CD4-positive, alpha-beta T cell treated with Interleukin-2 at 100 ng/mL for 4 hours (primary cell): ENCODE measurements around the gene PDK2.

ENCODE experiments used
- DNase-seq: peaks from one replicate; pipeline ENCODE4 v3.0.0-alpha.2; 2020; ENCODE audit warnings: low spot score

Gene PDK2

DNA sequence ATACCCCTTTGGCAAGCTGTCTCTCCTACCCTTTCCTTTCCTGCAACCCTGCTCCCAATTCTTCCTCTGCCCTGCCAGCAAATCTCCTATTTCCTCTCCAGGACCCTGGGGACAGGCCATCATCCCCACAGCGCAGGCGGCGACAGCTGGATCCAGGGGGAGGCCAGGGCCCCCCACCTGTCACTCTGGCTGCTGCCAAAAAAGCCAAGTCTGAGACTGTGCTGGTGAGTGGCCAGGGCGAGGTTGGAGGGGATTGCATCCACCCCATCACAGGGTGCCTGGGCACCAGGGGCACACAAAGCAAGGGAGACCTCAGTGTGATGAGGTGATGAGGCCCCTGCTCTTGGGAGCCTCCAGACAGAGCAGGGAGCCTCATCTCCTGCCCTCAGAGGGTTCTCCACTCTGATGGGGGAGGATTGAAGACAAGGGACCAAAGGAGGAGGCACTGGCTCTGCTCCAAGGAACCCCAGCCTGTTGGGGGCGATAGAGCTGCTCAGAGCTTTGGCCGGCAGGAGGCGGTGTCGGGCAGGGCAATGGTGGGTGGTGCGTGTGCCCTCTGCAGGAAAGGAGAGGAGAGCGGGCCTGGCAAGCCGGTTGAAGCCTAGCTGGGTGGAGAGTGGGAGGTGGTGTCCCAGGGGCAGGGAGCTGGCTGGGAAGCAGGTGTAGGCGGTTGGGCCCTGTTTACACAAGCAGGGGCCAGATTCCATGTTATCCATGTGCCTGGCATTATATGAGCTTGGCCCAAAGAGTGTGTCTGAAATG, 15.6 kb upstream of the PDK2 start:
- DNase-seq, result peak; percentile 15

DNA sequence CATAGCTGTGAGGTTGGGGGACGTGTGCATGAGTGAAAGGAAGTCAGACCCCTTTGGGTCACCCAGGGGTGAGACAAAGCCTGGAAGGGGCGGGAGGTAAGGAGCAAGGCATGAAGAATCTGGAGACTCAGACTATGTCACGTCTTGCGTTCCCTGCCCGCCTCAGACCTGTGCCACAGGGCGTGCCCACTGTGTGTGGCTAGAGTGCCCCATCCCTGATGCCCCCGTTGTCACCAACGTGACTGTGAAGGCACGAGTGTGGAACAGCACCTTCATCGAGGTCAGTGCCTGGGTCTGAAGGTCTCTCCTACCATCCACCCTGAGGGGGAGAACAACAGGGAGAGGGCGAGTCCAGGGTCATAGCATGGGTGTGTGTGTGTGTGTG, 15.1 kb upstream of the PDK2 start:
- no peak for DNase-seq

DNA sequence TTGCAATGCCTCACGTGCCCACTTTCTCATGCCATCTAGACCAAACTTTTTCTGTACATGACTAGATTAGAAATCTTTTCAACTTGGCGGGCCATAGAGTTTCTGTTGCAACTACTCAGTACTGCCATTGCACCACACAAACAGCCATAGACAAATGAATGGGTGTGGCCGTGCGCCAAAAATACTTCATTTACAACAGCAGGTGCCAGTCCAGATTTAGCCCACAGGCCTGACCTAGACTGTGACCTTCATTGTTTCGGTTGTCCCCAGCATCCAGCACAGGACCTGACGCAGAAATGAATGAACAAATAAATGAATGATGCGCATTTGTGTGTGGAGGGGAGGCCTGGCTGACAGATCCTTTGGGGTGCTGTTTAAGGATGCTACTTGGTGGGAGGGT, 14.3 kb upstream of the PDK2 start:
- no peak for DNase-seq

DNA sequence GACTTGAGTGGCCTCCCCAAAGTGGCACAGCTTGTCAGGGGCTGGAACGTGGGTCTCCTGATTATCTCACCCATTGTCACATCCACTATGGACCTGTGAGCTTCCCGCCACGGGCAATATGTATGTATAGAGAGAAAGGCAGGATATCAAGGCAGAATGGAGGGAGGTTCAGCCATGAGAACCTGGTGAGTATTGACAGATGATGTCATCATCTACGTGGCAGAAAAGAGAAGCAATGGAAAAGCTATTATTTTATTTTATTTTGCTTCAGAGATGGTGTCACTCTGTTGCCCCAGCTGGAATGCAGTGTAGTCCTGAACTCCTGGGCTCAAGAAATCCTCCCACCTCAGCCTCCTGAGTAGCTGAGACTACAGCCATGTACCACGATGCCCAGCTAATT, 13.4 kb upstream of the PDK2 start:
- no peak for DNase-seq

DNA sequence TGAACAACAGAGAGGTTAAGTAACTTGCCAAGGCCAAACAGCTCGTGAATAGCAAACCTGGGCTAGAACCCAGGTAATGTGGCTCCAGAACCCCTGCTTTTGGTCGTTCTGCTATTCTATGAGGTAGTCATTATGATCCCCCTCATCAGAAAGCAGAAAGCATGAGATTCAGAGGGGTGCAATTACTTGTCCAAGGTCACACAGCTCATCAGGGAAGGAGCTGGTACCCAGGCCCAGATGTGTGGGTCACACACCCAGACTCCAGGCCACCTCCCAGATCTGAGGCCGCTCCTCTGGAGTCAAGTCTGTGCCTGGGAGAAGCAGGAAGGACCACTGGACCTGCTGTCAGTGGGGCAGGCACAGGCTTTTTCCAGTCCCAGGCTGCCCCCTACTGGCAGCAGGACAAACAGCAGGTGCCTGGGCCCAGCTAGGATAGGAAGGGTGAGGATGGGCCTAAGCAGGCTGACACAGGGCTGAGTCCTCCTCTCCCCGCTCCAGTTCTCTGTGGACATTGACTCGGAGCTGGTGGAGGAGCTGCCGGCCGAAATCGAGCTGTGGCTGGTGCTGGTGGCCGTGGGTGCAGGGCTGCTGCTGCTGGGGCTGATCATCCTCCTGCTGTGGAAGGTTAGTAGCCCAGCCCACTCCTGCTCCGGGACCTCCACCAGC, 7.8 kb upstream of the PDK2 start:
- peak; percentile 79 for DNase-seq

DNA sequence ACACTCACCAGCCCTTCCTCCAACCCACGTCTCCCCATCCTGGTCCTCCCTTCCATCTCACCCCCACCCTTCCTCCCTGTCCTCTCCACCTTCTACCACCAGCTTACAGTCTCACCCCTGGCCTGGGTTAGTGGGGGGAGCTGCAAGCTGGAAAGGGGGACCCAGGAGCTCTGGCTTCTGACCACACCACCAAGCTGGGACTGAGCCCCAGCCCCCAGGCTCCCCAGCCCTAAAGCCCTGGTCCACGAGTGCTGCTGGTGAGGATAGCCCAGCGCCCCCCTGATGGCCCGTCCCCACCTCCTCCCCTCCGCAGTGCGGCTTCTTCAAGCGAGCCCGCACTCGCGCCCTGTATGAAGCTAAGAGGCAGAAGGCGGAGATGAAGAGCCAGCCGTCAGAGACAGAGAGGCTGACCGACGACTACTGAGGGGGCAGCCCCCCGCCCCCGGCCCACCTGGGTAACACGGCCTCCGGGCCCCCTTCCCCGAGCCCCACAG, 7.2 kb upstream of the PDK2 start:
- DNase-seq, result no peak

DNA sequence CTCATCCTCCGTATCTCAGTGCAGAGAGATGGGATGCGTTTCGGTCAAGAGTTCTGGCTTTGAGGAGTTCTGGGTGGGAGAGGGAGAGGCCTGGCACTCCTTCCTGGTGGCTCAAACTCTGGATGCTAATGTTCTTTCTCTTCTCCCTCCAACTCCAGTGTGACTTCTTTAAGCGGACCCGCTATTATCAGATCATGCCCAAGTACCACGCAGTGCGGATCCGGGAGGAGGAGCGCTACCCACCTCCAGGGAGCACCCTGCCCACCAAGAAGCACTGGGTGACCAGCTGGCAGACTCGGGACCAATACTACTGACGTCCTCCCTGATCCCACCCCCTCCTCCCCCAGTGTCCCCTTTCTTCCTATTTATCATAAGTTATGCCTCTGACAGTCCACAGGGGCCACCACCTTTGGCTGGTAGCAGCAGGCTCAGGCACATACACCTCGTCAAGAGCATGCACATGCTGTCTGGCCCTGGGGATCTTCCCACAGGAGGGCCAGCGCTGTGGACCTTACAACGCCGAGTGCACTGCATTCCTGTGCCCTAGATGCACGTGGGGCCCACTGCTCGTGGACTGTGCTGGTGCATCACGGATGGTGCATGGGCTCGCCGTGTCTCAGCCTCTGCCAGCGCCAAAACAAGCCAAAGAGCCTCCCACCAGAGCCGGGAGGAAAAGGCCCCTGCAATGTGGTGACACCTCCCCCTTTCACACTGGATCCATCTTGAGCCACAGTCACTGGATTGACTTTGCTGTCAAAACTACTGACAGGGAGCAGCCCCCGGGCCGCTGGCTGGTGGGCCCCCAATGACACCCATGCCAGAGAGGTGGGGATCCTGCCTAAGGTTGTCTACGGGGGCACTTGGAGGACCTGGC, 6.0 kb upstream of the PDK2 start:
- DNase-seq, result no peak

DNA sequence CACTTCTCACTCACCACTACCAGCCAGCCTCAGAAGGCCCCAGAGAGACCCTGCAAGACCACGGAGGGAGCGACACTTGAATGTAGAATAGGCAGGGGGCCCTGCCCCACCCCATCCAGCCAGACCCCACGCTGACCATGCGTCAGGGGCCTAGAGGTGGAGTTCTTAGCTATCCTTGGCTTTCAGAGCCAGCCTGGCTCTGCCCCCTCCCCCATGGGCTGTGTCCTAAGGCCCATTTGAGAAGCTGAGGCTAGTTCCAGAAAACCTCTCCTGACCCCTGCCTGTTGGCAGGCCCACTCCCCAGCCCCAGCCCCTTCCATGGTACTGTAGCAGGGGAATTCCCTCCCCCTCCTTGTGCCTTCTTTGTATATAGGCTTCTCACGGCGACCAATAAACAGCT, 5.1 kb upstream of the PDK2 start:
- no peak for DNase-seq

DNA sequence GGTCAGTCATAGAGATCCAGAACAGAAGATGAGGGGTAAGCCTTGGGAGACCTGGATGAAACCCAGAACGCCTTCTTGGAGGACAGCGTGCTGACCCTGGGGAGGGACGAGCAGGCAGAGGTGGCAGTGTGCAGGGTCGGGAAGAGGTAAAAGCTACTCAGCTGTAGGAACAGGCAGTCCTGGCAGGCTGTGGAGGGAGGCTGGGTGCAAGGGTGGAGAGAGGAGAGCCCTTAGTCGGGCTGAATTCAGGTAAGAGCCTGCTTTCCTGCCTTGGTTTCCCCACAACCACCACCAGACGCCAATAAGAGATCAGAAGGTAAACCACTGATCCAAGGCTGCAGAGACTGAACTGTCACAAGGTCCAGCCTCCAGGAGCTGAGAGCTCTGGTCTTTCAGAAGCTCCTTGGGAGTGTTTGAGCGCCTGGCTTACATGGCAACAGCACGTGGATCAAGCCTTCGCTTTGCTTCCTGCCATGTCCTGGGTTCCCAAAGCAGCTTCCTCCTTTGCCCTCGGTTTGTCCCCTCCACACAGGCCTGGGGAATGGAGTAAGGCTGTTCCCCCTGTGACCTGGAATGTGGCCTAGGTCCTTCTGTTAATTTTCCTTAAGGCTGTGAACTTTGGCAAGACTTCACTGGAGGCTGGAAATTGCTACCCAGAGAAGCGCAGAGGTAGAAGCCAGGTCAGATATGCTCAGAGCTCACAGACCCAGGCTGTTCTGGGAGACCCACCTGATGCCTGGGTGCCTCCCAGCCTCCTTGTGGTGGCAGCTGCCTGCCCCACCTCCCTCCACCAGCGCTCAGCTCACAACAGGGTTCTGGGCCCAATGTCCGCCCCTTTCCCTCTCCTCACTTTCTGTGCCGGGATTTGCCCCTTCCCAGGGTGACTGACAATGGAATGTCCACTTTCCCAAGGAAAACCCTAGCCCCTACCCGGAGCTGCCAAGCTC, 3.9 kb upstream of the PDK2 start:
- DNase-seq, result no peak

DNA sequence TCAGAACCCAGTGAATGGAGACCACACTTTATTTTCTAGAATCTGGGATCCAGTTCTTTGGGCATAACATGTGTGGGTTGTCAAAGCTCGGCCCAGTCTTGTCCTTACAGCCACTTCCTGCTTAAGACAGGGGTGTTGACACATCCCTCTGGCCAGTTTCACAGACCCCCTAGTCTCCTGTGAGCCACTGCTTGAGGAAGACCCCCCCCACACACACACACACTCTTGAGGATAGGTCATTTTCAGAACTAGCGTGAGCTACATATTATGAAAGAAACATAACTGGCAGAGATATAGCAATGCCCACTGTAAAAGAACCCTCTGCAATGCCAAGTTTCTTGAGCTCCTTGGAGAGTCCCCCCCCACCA, 3.2 kb upstream of the PDK2 start:
- DNase-seq, result no peak

DNA sequence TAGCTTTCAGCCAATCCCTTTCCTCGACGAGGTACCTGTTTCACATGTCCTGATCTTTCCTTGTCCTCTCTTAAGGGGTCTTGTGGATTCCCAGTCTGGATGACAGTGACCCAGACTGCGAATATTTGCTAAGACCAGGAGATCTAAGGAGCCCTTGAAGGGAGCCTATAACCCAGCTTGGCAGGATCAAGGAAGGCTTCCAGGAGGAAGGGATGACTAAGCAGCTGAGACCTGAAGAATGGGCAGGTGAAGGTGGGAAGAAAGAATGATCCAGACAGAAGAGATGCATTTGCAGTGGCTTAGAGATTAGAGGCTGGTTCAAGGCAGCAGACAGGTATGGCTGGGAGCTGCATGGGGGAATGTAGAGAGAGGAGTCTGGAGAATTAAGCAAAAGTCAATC, 1.9 kb upstream of the PDK2 start:
- DNase-seq, result no peak

DNA sequence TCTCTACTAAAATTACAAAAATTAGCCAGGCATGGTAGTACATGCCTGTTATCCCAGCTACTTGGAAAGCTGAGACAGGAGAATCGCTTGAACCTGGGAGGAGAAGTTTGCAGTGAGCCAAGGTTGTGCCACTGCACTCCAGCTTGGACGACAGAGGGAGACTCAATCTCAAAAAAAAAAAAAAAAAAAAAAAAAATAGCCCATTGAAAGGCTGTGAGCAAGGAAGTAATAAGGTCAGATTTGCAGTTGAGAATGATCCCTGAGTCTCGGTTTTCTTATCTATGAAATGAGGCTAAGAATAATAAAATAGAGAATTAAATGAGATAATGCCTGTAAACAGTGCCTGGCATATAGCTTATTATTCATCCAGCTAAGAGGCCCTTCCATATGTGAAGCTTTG, 1.3 kb upstream of the PDK2 start:
- no peak for DNase-seq

DNA sequence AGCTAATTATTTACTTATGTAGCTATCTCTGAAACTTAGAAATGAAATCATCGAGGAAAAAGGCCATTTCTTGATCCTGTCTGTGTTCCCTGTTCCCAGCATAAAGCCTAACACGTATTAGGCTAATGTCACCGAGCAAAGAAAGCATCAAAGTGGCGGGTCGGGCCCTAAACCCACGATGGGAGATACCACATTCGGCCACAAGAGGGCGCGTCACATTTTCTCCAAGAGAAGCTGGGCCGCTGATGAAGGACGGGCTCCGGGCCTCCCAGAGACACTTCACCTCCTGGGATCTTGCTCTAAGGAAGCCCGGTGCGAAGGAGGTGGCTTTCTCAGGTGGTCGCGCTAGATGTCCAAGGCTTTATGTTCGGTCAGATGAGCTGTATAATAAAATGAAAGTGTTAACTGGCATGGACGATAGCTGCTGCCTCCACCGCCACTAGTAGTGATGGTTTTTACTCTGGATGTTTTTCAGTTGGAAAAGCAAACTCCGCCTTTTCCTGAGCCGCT, 853 bp upstream of the PDK2 start:
- DNase-seq, result peak; percentile 93

DNA sequence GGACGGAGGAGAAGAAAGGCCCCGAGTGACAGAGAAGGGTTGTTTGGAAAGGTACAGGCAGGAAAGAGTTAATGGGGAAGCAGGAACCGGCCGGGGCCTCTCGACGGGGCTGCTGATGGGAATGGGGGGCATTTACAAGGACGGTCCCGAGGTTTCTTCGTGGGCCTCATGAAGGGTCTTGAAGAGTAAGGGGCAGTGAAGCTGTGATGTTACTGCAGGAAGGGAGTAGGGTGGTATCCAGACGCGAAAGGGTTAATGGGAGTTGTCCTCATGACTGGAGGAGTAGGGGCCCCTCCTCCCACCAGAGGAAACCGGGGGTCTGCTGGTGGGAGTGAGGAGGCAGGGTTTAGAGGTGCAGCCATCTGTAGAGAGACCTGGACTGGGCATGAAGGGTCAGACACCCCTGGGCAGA, 481 bp downstream of the PDK2 start:
- no peak for DNase-seq

DNA sequence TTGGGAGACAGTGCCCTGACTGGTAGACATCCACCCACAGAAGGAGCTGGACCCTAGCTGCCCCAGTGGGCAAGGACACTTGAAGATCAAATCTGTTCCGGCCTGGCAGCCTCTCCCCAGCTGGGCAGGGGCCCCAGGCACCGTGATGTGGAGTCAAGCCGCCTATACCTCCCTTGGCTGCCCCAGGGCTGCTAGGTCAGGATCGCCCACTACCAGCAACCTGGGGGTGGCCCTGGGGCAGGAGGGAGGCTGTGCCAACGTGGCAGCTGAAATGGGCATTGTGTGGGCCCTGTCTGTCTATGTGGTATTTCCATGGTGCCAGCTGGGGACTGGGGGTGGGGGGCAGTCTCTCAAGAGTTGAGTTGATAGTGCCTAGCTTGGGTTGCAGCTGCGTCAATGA, 941 bp downstream of the PDK2 start:
- DNase-seq, result no peak

DNA sequence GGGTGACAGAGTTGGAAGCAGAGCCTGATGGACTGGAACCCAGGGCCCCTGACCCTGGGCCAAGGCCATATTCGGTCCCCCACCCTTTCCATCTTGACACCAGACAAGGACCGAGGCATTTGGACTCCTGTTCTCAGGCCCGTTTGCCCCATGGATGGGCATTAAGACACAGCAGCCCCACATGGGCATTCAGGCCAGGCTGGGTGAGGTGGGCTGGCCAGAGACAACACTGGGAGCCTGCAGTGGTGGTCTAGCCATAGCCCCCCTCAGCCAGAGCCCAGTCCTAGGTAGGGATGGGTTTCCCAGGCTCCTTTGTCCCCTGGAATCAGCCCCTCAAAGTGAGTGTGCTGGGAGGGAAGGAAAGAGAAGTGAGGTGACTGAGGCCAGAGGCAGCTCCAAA, 1.6 kb downstream of the PDK2 start:
- DNase-seq, result no peak

DNA sequence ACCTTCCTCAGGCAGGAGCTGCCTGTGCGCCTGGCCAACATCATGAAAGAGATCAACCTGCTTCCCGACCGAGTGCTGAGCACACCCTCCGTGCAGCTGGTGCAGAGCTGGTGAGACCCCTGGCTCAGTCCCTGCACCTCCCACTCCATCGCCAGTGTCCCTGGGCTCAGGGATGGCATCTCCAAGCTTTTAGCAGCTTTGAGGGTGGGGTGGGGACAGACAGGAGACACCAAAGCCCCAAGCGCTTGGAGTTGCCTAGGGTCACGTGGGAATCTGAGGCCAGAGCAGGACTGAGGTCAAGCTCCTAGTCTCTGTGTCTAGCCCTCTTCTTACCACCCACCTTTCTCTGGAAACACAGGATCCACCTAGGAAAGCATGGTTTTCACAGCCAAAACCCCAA, 2.3 kb downstream of the PDK2 start:
- DNase-seq, result no peak

DNA sequence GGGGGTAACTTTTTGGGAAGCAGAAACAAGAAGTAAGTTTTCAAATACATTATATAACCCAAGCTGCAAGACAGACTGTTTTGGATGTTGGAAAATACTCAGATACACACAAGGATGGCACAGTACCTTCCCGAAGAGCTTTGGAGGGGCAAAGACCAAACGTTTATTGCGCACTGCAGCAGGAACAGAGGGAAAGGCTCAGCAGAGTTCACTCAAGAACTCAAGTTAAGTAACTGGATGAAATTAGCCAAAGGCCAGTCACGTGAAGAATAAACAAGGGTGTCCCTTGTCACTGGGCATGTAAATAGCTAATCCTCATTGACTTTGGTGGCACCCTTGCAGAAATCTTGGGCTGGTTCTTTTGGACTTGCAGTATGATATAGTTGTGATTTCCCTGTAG, 2.8 kb downstream of the PDK2 start:
- no peak for DNase-seq

DNA sequence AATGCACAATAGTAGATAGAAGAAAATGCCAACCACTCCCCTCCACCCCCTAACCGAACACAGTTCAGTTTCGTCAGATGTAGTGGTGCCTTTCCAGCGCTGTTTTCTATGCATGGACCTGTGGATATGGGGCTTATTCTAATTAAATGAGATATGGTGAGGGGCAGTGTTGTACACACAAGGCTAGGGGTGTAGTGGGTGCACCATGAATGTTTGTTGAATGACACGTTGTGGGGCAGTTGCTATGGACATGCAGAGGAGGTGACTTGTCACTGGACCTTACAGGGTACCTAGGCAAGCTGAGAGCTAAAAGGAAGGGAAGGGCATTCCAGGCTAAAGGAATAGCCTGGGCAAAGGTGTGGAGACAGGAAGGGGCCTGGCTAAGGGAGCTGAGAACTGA, 3.4 kb downstream of the PDK2 start:
- no peak for DNase-seq

DNA sequence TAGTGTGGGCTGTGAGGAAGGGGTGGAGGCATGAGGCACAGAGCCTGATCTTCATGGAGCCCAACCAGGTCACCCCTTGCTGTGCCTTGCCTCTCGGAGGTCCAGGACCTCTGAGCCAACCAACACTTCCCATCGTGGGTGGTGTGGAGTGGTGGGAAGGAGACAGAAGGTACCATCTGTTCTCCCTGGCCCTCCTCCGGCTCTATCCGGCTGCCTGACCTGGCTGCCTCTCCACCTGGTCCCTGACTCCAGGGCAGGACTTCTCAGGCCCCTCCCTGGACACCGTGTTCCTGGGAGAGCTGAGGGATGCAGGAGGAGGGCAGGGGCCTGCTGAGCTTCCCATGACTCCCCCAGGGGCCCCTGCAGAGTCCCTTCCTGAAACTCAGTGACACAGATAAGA, 3.9 kb downstream of the PDK2 start:
- DNase-seq, result no peak

DNA sequence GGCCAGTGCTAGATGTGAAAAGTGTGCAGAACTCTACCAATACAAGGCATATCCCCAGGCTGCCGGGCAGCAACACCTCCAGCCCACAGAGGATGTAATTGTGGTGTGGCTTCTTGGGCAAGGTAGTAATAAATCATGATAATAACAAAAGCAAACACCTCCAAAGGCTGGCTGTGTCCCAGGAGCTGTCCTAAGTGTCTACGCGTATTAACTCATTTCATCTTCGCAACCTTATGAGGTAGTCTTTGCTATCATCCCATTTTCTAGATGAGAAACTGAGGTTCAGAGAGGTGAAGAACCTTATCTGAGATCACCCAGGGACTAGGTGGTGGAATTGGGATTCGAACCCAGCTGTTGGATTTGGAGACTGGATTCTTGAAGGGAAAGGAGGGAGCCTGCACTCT, 5.3 kb downstream of the PDK2 start:
- DNase-seq, result no peak

DNA sequence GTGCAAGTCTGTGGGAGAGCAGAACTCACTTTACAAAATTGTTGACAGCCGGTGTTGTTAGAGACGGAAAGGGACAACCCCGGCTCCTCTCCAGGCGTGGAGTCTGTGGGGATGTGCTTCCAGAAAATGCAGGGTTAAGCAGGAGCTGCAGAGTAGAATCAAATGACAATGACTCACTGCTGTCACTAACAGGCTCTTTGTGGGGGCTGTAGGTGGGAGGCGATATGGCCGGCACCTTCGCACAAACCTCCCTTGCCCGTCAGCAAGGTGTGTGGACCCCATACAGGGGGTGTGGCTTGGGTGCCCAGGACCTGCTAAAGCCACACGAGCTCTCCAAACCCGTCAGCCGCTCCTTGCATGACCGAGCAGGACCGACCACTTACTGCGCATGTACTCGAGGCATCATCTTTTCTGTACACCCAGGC, 5.8 kb downstream of the PDK2 start:
- no peak for DNase-seq
